ENCODE results near the gene BTRC. TPM values are rescaled to one million over a fixed set of nuclear protein-coding genes. Genes with fewer than 3 reads are reported as not detected.

Gene BTRC
- total RNA-seq, 1 donor = 17.3 TPM

- no peak overlapping the region for H3K4me3 ChIP-seq (ENCODE audit: low read depth, low read length)
- DNase-seq (ENCODE audit: low read depth) = no peak
- TF ChIP-seq, protein P1, sequence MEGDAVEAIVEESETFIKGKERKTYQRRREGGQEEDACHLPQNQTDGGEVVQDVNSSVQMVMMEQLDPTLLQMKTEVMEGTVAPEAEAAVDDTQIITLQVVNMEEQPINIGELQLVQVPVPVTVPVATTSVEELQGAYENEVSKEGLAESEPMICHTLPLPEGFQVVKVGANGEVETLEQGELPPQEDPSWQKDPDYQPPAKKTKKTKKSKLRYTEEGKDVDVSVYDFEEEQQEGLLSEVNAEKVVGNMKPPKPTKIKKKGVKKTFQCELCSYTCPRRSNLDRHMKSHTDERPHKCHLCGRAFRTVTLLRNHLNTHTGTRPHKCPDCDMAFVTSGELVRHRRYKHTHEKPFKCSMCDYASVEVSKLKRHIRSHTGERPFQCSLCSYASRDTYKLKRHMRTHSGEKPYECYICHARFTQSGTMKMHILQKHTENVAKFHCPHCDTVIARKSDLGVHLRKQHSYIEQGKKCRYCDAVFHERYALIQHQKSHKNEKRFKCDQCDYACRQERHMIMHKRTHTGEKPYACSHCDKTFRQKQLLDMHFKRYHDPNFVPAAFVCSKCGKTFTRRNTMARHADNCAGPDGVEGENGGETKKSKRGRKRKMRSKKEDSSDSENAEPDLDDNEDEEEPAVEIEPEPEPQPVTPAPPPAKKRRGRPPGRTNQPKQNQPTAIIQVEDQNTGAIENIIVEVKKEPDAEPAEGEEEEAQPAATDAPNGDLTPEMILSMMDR (IDR thresholded peaks at IDR 0.05; ENCODE audit: insufficient read depth, low read depth, low read length) = no peak
Observed at GRCh38 chr10:101466016-101466912, 112.3 kb downstream of the BTRC start.

GRCh38 chr10:101467286-101467770, 113.4 kb downstream of the BTRC start:
- no peak overlapping the region for H3K4me3 ChIP-seq (ENCODE audit: low read depth, low read length)
- TF ChIP-seq, protein P1 (IDR thresholded peaks at IDR 0.05; ENCODE audit: insufficient read depth, low read depth, low read length) = peak; percentile 94
- peak; percentile 77 for DNase-seq (ENCODE audit: low read depth)

DNA sequence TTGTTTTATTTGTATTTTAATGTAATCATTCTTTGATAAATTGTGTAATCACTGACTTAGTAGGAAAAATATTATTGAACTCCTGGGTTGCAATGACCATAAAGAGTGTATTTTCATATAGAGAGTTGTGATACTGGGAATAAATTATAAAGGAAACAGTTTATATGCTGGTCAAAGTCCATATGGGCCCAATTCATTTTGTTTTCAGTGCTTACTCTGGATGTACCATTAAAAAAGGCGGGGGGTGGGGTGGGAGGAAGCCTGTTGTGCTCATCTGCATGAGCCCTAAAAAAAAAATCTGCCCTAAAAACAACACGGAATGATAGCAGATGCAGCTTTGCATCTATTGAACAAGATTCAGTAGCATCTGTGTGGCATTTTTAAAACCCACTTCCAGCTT, 114.2 kb downstream of the BTRC start:
- TF ChIP-seq, protein P1 (IDR thresholded peaks at IDR 0.05; ENCODE audit: insufficient read depth, low read depth, low read length) = no peak
- no peak for DNase-seq (ENCODE audit: low read depth)
- H3K4me3 ChIP-seq (ENCODE audit: low read depth, low read length) = no peak overlapping the region

DNA sequence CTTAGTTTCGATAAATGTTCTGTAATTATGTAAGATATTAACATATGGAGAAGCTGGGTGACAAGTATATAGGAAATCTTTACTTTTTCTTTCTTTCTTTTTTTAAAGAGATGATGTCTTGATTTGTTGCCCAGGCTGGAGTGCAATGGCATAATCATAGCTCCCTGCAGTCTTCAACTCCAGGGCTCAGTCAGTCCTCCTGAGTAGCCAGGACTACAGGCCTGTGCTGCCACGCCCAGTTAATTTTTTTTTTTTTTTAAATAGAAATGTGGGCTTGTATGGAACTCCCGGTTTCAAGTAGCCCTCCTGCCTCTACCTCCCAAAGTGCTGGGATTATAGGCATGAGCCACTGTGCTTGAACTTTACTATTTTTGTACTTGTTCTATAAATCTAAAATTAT, 122.4 kb downstream of the BTRC start:
- H3K4me3 ChIP-seq (ENCODE audit: low read depth, low read length) = no peak overlapping the region
- TF ChIP-seq, protein P1 (IDR thresholded peaks at IDR 0.05; ENCODE audit: insufficient read depth, low read depth, low read length) = no peak
- no peak for DNase-seq (ENCODE audit: low read depth)

- TF ChIP-seq, protein P1 (IDR thresholded peaks at IDR 0.05; ENCODE audit: insufficient read depth, low read depth, low read length) = no peak
- DNase-seq (ENCODE audit: low read depth) = no peak
- H3K4me3 ChIP-seq (ENCODE audit: low read depth, low read length) = no peak overlapping the region
Observed at GRCh38 chr10:101478956-101479355, 125.0 kb downstream of the BTRC start.

DNA sequence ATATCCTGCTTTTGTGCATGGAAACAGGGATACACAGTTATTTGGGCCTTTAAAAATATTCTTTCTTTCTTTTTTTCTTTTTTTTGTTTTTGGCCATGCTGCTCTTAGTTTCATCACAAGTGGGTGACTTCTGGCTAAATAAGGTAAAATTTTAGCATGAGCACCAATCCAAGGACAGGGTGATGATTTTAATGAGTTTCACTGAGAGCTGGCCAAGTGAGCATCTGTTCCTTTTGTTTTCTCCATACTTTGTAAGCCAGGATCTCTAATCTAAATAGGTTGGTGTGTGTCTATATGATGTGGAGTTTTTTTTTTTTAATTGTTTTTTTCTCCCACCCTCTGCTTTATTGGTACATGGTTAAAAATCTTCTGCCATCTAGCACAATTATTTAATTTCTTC, 127.3 kb downstream of the BTRC start:
- TF ChIP-seq, protein P1 (IDR thresholded peaks at IDR 0.05; ENCODE audit: insufficient read depth, low read depth, low read length) = no peak
- no peak overlapping the region for H3K4me3 ChIP-seq (ENCODE audit: low read depth, low read length)
- no peak for DNase-seq (ENCODE audit: low read depth)
